Measurements from ENCODE around the gene TRPM1. TPM values are rescaled to one million over a fixed set of nuclear protein-coding genes. Genes with fewer than 3 reads are reported as not detected.

The TRPM1 gene
- total RNA-seq, 4 donors from 2014 or later, result not detected

DNA sequence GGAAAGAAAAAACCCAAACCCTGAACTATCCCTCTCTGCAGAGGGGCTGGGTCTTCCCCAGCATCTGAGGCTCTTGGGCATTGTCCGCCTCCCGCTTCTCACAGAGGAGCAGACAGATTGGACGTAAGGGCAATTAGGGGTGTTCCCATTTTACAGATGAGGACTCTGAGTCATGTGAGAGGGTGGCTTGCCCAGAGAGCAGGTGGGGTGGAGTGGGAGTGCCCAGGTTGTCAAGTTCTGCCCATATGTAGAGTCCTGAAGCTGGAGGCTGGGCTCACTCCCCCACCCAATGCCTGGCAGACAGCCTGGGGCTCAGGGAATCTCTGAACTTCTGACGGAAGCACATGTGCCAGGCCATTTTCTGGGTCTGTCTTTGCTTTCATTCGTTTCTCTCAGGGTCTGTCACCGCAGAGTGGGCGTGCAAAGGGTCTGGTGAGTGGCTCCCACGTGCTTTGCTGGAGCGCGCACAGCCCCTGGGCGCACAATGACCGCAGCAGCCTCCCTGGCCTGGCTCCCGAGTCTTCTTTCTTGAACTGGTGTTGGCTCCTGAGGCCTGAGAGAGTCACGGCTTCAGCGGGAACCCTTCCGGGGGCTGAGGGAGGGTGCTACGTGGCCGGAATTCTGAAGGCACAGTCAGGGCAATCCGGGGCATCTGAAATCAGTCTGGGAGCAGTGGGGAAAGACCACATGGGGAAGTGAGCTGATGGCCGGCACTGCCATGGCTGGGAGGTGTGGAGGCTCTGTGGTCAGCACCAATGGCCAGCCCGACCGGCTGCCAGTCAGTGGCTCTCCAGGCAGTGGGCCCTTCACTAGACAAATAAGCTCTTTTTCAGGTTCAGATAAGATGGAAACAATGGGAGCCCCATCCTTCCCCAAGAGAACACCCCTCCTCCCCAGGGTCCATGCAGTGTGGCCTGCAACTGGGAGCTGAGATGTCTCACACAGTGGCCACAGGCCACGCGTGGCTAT lies 1.1 kb upstream of the TRPM1 start:
- H3K36me3 ChIP-seq, result no peaks in the 10 kb centered on the region
- intact Hi-C loops (cut with DNase I; ENCODE audit: low total_unique reads) (no loop called here), in situ Hi-C loops (cut with MboI; ENCODE audit: low sequenced_read_pairs in 4 of 4) (loop anchor here in 1 of 4 donors (25.0 kb wide), 1 partner anchor 440 kb away; no protein-coding TSS in a partner anchor)
- no peak overlapping the region for H3K4me3 ChIP-seq
- no peaks in the 10 kb centered on the region for H3K27me3 ChIP-seq
- H3K4me1 ChIP-seq, result no peaks in the 10 kb centered on the region
- TF ChIP-seq POLR2A (IDR thresholded peaks at IDR 0.05) (no peak), CTCF (IDR thresholded peaks at IDR 0.05 in 4 of 5, conservative IDR thresholded peaks at IDR 0.05 in 1 of 5) (no peak)
- no peaks in the 10 kb centered on the region for H3K9me3 ChIP-seq
- DNase-seq (no peak), ATAC-seq (no peak)
- no peak overlapping the region for H3K27ac ChIP-seq

DNA sequence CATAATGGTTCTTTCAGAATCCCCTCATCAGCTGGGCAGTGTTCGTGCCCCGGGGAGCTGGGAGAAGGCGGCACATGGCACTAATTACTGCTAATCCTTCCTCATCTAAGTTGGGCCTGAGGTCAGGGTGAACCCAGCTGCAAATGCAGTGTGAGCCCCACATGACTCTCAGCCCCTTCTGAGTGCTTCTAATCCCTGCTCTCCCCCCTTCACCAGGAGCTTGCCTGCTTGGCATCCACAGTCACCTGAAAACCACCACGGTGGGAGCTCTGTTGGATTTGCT lies 455 bp upstream of the TRPM1 start:
- H3K36me3 ChIP-seq, result no peaks in the 10 kb centered on the region
- no peak for ATAC-seq
- no peaks in the 10 kb centered on the region for H3K4me1 ChIP-seq
- no peak overlapping the region for H3K4me3 ChIP-seq
- TF ChIP-seq POLR2A (IDR thresholded peaks at IDR 0.05), result no peak
- no peak for TF ChIP-seq CTCF (IDR thresholded peaks at IDR 0.05 in 4 of 5, conservative IDR thresholded peaks at IDR 0.05 in 1 of 5)
- H3K27me3 ChIP-seq, result no peaks in the 10 kb centered on the region
- intact Hi-C loops (cut with DNase I; ENCODE audit: low total_unique reads), result no loop called here
- H3K27ac ChIP-seq, result no peak overlapping the region
- in situ Hi-C loops (cut with MboI; ENCODE audit: low sequenced_read_pairs in 4 of 4), result loop anchor here in 1 of 4 donors (25.0 kb wide), 1 partner anchor 440 kb away; no protein-coding TSS in a partner anchor
- H3K9me3 ChIP-seq, result no peaks in the 10 kb centered on the region
- no peak for DNase-seq

GRCh38 chr15:31100738-31101137 lies 787 bp downstream of the TRPM1 start:
- ATAC-seq, result no peak

GRCh38 chr15:31098953-31099740 lies 2.4 kb downstream of the TRPM1 start:
- H3K27me3 ChIP-seq, result no peaks in the 10 kb centered on the region
- no peaks in the 10 kb centered on the region for H3K9me3 ChIP-seq
- TF ChIP-seq CTCF (IDR thresholded peaks at IDR 0.05 in 4 of 5, conservative IDR thresholded peaks at IDR 0.05 in 1 of 5) (no peak), POLR2A (IDR thresholded peaks at IDR 0.05) (no peak)
- ATAC-seq (no peak), DNase-seq (no peak)
- intact Hi-C loops (cut with DNase I; ENCODE audit: low total_unique reads) (no loop called here), in situ Hi-C loops (cut with MboI; ENCODE audit: low sequenced_read_pairs in 4 of 4) (no loop called here)
- no peak overlapping the region for H3K27ac ChIP-seq
- no peak overlapping the region for H3K4me3 ChIP-seq
- no peaks in the 10 kb centered on the region for H3K36me3 ChIP-seq
- no peaks in the 10 kb centered on the region for H3K4me1 ChIP-seq

More at GRCh38 chr15:31100738-31101137, 787 bp downstream of the TRPM1 start:
- no peak for DNase-seq
- no peaks in the 10 kb centered on the region for H3K4me1 ChIP-seq
- no peaks in the 10 kb centered on the region for H3K9me3 ChIP-seq
- no peak overlapping the region for H3K27ac ChIP-seq
- TF ChIP-seq CTCF (IDR thresholded peaks at IDR 0.05 in 4 of 5, conservative IDR thresholded peaks at IDR 0.05 in 1 of 5), result no peak
- TF ChIP-seq POLR2A (IDR thresholded peaks at IDR 0.05), result no peak
- no peaks in the 10 kb centered on the region for H3K36me3 ChIP-seq
- H3K27me3 ChIP-seq, result no peaks in the 10 kb centered on the region
- no peak overlapping the region for H3K4me3 ChIP-seq
- in situ Hi-C loops (cut with MboI; ENCODE audit: low sequenced_read_pairs in 4 of 4), result loop anchor here in 1 of 4 donors (25.0 kb wide), 1 partner anchor 438 kb away; no protein-coding TSS in a partner anchor
- intact Hi-C loops (cut with DNase I; ENCODE audit: low total_unique reads), result no loop called here

Measured in gastrocnemius medialis (tissue), 4 donors.